HG02763 (cell line): Measurements from ENCODE around the gene MED12.

Experiments used
- ATAC-seq: cut with Tn5 transposase; IDR thresholded peaks from one replicate; pipeline ENCODE4 v1.9.1; 2021; ENCODE audit warnings: mild to moderate bottlenecking, moderate library complexity; ENCODE audit not compliant: unreplicated experiment

MED12 gene

DNA sequence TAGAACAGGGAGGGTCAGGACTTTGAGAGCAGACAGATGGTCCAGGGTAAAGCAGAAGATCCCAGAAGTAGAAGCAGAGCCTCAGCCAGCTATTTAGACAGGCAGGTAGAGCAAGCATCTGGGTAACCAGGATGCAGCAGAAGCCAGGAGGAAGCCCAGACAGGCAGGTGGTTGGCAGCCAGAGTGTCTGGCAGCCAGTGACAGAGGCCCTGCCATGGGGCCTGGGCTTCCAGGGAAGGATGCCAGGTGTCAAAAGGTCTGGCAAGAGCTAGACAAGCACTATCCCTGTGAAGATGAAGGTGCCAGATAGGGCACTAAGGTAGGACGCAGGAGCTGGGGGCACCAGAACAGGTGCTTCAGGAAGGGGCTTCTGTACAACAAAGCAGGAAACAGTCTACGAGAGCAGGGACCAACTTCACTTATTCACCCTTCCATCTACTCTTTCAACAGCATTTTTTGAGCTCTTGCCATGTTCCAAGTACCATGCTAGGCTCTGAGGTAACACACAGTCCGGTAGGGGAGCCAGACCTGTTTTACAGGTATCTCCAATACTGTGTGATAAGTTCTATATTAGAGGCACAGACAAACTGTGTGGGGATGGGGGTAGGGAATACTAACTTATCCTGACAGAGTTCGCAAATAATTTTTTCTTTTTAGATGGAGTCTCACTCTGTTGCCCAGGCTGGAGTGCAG is 66.6 kb downstream of the MED12 start:
- no peak for ATAC-seq

DNA sequence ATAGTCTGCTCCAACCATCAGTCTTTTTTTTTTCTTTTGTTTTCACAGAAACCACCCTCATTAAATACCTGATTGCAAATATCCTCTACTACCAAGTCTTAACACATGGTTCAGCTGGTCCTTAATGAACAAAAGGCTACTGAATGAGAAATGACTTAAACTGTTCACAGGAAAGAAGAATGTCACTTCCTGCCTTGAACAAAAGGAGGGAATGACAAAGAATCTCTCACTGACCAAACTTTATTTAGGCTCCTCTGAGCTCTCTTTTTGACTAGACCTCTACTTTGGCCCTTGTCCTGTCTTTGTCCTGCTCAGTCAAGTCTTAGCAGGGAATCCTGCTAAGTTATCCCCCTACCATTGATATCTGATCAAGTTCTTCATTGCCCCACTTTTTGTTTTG is 72.9 kb downstream of the MED12 start:
- ATAC-seq = no peak
